HS-27A (cell line): ENCODE measurements around the gene ZNF30.
A peak's percentile ranks its signal among the peaks of the same experiment; 100 is the strongest.
"Not testable (repeated sequence)": the region's sequence is repeated elsewhere in the genome, so short reads cannot be mapped to it uniquely, and the experiment has no call there.

Experiments used
- DNase-seq: peaks from one replicate; pipeline ENCODE4 v3.0.0-alpha.2; 2012; ENCODE audit warnings: low read depth, missing footprints

The ZNF30 gene

DNA sequence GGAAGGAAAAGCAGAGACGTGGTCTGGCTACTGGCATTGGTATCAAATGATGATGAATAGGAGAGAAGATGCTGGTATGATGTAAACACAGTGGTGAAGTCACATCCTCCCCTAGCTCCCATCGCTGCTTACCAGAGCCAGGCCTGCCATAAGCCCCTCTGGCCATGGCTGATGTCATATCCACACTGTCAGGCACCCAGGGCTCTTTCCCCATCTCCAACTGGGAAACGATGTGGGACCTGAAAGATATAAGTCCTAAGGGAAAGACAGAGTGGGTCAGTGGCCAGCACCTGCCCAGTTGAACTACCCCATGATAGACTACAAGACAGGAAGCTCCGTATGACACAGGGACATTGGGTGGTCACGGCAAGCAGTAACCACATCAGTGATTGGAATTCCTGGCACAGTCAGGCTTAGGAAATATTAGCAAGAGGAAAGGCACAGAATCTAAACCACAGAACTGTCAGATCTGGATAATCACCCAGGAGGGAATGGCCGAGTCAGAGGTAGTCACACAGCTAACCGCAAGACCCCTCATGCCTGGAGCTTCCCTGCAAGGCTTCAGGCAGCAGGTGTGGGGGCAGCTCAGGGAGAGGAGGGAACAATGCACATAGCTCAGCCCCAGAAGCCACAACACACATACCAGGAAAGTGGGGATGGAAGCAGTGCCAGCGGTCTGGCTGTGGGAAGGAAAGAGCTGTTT lies 33.6 kb downstream of the ZNF30 start:
- DNase-seq = peak; percentile 33

DNA sequence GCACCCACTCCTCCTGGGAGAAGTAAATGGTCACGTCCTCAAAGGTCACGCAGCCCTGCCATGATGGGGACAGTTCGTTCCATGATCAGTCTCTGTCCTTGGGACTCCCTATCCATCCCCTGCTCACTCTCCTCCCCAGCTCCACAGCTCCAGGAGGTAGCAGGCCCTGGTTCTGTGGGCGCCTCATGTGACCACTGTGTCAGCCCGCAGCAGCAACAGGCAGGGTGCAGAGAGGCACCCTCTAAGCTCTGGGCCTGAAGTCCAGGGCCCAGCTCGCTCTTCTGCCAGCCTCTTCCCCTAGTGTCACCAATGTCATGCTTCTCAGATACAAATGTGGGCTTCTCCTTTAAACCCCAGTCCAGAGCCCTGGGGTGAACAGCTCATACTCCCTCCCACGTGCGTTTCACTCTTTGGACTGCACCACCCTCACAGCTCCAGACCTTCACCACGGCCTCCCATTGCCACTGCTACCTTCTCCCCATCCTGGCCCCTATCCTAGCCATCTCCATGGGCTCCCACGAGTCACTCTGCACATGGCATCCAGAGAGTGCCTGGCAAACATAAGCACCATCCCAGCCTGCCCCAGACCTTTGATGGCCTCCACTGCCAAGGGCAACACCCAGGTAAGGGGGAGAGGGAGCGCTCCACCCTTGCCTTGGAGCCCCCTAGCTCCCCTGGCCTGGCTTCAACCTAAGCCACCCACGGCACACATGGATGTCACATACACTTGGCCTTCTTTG lies 34.4 kb downstream of the ZNF30 start:
- DNase-seq = no peak

DNA sequence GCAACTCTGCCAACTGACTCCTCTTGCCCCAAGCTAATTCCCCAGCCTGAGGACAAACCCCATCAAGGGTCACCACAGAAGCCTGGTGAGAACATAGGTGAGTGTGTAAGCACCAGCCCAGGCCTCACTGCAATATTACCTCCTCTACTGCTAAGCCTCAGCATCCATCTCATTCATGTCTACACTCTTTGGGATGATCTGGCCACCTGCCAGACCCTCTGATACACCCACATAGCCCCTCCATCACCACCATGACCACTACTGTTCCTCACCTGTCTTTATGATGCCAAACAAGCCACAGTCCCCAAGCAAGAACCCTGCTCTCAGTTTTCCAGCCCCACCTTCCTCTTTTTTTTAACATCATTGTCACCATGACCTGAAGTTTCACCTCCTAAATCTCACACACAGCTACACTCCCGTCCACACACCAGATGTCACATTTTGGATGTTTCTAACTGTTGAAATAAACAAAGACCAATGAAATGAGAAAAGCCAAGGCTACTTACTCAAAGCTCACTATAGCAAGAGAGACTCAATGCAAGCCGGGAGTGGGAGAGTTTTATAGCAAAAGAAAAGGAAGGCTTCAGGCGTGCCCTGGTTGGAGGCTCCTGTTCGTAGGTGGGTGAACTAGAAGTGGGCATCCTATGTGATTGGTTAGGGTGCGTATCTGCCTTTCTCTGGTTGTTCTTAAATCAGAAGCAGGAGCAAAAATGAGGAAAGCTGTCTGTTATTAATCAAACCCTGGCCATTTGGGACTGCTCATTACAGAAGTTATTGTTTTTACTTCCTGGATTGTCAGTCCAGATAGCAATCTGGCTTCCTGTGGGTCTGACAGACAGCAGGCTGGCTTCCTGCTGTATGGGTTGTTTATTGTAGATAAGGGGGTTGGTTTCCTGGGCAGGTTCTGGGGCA lies 35.3 kb downstream of the ZNF30 start:
- no peak for DNase-seq

DNA sequence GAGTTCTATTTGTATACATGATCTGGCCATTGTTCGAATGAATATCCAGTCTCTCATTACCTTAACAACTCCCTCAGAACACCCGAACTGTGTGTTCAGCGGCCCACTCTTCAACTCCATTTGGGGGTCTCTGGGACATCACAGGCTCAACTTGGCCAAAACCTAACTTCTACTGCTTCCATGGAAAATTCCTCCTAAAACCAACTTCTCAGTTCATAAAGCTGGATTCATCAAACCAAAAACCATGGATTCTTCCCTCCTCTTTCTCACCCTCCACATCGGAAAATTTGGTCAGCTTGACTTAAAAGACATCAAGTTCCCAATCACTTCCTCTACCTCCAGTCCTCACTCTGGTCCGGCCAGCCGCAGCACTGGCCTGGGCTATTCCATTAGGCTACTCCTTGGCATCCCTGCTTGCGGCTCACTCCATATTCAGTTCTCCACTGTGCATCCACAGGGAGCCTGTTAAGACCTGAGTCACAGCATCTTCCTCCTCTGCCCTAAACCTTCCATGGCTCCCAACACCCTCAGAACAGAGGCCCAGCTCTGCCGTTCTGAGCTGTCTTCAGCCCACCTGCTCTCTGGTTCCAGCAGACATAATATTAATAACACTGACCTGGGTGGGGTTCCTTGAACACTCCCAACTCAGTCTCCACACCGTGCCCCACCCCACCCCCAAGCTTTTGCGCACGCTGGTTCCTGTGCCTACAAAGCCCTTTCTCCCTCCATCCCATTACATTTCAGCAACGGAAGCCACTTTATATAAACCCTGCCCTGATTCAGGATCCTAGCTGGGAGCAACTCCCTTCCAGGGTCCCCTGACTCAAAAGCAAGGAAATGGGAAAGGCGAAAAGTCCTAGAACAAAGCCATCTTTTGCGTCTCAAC lies 36.2 kb downstream of the ZNF30 start:
- DNase-seq = no peak

DNA sequence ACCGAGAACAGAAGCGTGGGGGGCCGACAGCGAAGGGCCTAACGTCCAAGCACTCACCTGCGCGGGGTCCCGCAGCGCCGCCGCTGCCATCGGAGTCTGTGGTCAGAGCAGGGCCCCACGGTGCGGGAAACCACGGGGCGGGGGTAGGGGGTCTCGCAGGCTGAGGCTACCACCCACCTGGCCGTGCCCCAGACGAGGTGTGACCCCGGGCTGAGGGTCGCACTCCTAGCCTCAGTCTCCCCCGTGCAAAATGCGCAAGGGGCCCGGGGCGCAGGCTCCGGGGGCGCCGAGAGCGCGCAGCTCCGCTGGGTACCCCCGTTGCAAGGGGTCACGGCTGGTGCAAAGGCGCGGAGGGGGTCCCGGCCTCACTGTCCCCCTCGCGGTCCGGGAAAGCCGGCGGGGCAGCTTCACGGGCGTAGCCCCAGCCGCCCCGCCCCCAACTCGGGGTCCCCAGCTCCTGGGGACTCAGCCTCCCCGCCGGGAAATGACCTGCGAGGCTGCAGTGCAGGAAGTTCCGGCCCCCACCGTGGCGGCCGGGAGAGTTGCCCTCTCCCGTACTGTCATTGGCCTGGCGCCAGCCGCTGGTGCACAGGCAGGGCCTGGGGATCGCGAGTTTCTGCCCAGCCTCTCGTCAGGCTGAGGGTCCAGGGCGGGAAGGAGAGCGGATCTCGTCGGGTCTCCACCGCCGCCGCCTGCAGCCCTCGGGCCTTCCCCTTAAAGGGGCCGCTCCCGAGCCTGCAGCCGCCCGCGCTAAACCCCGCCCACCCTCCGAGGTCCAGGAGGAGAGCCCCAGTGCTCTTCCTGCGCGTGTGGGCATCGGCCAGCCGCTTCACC lies 37.1 kb downstream of the ZNF30 start, which contains the start of gene ZNF792:
Gene ZNF792, minus strand, starts transcription at position 657 of the 834 bp plus-strand sequence. Its CDS starts 567 bp downstream, at position 90.
- DNase-seq = peak; percentile 34

DNA sequence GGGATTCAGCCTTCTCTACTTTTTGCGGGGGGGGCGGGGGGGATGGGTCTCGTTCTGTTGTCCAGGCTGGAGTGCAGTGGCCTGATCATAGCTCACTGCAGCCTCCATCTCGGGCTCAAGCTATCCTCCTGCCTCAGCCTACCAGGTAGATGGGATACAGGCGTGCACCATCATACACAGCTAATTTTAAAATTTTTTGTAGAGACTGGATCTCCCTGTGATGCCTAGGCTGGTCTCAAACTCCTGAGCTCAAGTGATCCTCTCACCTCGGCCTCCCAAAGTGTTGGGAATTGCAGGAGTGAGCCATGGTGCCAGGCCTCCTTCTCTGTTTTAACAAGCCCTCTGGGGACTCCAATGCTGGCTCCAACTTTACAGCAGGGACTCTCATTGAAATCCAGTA lies 37.9 kb downstream of the ZNF30 start:
- no peak for DNase-seq

DNA sequence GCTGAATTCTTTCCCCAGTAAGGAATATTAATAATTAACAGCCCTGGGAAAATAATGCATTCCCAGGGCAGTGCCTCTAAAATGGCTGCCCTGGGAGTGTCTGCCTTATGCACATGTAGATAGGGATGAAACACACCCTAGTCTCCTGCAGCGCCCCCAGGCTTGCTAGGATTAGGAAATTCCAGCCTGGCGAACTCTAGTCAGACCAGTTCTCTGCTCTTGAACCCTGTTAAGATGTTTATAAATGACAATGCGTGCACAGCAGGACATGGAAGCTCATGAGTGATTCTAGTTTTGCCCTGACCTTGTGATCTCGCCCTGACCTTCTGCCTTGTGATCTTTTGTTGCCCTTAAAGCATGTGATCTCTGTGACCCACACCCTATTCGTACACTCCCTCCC lies 38.8 kb downstream of the ZNF30 start:
- not testable (repeated sequence) for DNase-seq

DNA sequence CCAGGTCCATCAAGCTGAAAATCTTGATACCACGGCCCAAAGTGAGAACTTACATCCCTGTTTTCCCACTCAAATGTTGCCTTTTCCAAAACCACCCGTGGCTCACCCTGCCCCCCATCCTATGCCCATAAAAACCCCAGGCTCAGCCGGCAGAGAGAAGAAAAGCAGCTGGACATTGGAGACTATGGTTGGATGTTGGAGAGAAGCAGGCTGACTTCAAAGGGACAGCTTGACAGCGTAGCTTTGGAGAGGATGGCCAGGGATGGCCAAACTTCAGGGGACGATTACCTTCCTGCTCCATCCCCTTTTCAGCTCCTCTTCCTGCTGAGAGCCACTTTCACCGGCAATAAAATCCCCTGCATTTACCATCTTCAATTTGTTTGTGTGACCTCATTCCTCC lies 40.8 kb downstream of the ZNF30 start:
- DNase-seq = no peak

DNA sequence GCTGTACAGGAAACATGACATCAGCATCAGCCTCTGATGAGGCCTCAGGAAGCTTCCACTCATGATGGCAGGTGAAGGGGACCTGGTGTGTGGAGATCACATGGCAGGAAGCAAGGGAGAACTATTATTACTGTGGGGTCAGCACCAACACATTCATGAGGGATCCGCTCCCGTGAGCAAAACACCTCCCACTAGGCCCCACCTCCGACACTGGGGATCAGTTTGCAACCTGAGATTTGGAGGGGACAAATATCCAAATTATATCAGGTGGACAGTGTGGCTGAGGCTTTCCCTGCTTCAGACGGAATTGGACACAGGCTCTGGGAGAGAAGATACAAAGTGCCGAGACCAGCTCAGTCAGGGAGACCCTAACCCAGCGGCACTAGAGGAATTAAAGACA lies 43.0 kb downstream of the ZNF30 start:
- no peak for DNase-seq

DNA sequence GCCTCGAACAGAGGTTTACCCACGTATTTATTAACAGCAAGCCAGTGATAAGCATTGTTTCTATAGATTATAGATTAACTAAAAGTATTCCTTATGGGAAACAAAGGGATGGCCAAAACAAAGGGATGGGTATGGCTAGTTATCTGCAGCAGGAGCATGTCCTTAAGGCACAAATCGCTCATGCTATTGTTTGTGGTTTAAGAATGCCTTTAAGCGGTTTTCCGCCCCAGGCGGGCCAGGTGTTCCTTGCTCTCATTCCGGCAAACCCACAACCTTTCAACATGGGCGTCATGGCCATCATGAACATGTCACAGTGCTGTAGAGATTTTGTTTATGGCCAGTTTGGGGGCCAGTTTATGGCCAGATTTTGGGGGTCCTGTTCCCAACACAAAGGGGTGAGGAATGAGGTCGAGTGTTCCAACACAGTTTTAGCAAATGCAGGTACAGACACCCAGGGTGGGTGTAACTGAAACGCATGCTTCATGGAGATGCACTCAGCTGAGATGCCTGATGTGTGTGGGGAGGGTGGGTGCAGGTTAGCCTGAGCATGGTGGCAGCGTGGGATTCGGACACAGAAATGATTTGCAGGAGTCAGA lies 43.6 kb downstream of the ZNF30 start:
- not testable (repeated sequence) for DNase-seq

DNA sequence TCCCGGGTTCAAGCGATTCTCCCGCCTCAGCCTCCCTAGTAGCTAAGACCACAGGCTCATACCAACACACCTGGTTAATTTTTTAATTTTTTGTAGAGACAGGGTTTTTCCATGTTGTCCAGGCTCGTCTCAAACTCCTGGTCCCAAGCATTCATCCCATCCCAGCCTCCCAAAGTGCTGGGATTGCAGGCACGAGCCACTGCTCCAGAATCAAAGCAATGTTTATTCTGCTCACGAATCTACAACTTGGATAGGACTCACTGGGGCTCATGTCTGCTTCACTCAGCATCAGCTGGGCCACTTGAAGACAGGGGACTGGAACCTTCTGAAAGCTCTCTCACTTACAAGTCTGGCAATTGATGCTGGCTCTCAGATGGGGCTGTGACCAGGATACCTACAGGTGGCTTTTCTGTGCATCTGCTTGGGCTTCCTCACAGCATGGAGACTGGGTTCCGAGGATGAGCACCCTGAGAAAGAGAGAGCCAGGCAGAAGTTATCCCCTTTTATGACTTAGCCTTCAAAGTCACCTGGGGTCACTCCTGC lies 45.5 kb downstream of the ZNF30 start:
- DNase-seq = no peak

DNA sequence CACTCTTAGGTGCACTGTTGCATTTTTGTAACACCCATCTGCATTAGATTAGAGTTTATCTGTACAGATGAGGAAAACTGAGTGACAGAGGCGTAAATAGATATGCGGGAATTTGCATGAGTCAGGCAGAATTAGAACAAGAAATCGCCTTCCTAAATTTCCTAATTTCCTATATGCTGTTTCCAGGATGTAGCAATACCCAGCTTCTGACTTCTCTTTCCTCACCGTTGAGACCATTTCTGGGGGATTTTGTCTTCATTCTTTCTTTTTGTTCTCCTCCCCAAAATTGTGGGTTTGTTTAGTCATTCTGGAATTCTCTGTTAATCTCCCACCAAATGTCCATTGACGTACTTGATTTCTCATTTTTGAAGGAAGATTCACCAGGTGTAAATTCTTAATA lies 47.9 kb downstream of the ZNF30 start:
- DNase-seq = no peak

DNA sequence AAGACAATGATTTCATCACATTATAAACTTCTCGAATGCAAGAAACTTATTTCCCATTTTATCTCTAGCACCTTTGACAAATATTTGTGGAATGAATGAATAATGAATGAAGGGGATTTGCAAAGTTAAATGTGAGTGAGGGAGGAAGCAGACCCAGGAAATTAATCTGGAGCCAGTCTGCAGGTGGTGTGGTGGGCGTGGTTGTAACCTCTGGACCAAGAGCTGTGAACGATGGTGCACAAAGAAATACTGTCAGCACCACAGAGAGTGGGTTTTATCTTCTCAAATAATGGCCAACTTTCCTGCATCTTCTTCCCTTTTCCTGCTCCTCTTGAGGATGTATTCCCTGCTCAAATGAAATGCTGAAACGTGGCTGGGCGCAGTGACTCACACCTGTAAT lies 48.4 kb downstream of the ZNF30 start:
- no peak for DNase-seq

DNA sequence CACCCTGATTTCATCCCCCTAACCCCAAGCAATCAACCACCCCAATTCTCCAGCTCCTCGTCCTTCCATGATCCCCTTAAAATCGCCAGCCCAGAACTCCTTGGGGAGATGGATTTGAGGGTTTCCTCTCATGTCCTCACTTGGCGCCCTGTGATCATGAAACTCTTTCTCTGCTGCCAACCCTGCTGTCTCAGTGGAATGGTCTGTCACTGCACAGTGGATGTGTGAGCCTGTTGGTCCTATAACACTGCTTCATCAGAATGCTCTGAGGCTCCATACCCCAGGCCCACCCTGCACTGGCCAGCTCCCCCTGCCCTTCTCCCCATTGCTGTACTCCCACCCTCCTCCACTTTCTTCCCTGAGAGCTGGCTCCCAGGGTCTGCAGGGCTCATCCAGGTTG lies 49.9 kb downstream of the ZNF30 start:
- DNase-seq = no peak

DNA sequence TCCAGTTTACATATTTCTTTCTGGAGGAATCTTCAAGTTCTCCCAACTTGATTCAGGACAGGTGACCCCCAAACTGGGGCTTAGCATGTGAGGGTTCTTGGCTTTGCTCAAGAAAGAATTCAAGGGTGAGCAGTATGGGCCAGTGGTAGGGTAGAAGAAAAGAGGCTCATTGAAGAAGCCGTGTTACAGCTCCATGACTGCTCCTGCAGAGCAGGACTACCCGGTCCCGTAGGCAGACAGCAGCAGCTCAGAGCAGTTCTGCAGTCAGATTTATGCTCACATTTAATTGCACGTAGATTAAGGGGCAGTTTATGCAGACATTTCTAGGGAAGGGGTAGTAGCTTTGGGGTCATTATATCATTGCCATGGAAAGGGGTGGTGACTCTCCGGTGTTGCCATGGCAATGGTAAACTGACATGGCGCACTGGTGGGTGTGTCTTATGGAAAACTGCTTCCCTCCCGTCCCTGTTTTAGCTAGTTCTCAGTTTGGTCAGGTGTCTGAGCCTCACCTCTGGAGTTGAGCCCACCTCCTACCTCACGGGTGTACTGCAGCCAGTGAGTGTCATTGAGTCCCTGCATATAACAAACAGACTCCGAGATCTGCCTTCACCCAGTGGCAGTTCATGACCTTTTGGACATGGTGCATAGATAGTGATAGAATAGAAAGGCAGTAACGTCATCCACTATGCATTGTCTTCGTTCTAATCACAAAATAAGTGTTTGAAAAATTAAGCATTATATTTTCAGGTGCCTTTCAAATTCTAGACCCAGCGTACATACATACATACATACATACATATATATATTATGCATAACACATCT lies 53.3 kb downstream of the ZNF30 start:
- DNase-seq = no peak

DNA sequence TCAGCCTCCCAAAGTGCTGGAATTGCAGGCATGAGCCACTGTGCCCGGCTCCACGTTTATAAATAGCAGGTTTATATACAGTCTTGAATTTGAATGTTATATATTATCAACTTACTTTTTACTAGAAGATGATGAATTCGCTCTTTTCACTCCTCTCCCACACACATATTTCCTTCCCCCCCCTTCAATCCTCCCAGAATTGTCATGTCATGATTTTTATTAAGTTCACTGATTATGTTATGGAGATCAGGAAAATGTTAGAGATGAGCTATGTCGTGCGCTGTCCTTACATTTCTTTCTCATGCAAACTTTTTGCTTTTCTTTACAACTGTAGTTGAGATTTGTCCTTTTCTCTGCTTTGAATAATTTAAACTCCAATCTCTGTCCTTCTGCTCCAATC lies 55.6 kb downstream of the ZNF30 start:
- DNase-seq = no peak

DNA sequence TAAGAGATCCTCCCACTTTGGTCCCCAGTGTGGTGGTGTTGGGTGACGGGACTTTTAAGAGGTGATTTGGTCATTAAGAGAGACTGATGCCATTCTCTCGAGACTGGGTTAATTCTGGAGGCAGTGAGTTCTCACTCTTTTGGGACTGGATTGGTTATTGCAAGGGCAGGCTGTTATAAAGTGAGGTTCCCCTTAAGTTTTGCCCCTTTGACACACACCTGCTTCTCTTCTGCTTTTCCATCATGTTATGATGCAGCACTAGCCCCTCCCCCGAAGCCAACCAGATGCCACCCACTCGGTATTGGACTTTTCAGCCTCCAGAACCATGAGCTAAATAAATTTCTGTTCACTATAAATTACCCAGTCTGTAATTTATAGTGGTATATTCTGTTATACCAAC lies 57.1 kb downstream of the ZNF30 start:
- no peak for DNase-seq

DNA sequence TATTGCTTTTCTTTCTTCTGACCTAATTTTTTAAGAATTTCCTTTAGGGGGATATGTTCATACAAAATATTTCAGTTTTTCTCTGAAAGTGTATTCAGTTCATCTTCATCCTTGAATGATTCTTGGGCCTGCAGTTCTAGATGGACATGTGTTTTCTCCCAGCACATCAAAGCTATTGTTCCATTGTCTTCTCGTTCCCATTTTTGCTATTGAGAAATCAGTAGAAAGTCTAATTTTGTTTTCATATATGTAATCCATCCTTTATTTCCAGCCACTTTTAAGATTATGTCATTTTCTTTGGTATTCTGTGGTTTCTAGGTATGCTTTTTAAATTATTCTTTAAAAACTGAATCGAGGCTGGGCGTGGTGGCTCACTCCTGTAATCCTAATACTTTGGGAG lies 57.6 kb downstream of the ZNF30 start:
- no peak for DNase-seq
